GM18508 (cell line): ENCODE measurements around the gene PRMT5.
"Not testable (repeated sequence)": the region's sequence is repeated elsewhere in the genome, so short reads cannot be mapped to it uniquely, and the experiment has no call there.

ENCODE experiments used
- ATAC-seq: cut with Tn5 transposase; IDR thresholded peaks from one replicate; pipeline ENCODE4 v1.9.1; 2021; ENCODE audit warnings: moderate number of reproducible peaks; ENCODE audit not compliant: insufficient read depth, unreplicated experiment

Gene PRMT5

DNA sequence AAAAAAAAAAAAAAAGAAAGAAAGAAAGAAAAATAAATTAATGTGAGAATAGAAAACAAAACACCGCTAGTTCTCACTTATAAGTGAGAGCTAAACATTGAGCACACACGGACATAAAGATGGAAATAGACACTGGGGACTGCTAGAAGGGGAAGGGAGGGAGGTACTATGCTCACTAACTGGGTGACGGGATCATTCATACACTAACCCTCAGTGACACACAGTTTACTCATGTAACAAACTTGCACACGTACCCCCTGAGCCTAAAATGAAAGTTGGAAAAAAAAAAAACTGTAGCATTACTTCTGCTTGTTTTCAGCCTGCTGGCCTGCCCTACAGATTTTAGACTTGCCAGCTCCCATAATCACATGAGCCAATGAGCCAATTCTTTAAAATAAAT, 10.5 kb upstream of the PRMT5 start:
- ATAC-seq = no peak

DNA sequence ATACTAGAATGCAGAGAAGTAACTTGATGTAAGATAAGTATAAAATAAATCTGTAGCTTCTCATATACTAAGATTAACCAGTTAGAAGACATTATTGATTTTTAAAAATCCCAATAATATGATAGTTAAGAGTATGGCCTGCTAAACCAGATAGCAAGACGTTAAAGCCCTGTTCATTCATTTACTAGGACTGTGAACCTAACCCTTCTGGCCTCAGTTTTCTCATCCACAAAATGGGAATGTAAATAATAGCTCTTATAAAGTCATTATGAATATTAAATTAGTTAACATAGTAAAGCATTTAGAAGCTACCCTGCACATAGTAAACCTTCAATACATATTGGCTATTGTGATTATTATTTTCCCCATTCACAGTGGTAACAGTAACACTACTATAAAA, 6.0 kb upstream of the PRMT5 start:
- ATAC-seq = no peak

- no peak for ATAC-seq
Measured at GRCh38 chr14:22932146-22932545, 3.0 kb upstream of the PRMT5 start.

- ATAC-seq = no peak
Measured at GRCh38 chr14:22929961-22930364, 787 bp upstream of the PRMT5 start.

DNA sequence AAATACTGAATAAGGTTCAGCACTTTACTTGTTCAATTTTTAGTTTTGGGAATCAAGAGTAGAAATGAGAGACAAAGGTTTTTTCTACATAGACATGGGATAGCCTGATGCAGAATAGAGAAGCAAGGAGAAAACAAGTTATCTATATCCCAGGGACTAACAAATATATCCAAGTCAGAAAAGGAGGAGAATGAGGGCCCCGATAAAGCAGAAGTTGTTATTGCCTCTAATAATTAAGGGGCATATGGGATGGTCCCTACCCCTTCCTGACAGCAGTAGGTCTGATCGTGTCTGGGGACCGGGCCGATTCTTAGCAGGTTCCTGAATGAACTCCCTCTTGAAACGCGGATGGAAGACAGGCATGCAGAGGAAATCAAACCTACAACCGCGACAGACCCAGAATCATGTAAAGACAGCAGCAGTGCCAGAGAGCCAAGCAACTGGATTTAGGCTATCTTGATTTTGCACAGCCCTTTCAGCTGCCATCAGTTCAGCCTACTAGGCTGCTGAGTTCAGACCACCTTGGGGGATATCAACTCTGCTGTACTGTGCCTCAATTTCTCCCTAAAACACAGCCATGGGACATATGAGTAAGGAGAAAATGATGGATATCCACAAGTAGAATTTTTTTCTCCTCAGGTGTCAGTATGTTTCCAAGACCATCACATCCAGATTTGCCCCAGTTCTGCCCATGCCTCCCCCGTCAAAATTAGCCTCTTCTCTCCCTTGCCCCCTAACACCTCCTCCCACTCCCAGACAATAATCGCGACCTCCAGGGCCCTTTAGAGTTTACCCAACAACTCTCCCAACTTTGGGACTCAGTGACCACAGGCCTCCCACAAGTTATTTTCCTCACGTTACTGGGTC, 706 bp downstream of the PRMT5 start:
- ATAC-seq = no peak

GRCh38 chr14:22926316-22926715, 2.9 kb downstream of the PRMT5 start:
- ATAC-seq = no peak

GRCh38 chr14:22925513-22925912, 3.7 kb downstream of the PRMT5 start:
- ATAC-seq = no peak

- no peak for ATAC-seq
Measured at GRCh38 chr14:22923746-22924145, 5.4 kb downstream of the PRMT5 start.

DNA sequence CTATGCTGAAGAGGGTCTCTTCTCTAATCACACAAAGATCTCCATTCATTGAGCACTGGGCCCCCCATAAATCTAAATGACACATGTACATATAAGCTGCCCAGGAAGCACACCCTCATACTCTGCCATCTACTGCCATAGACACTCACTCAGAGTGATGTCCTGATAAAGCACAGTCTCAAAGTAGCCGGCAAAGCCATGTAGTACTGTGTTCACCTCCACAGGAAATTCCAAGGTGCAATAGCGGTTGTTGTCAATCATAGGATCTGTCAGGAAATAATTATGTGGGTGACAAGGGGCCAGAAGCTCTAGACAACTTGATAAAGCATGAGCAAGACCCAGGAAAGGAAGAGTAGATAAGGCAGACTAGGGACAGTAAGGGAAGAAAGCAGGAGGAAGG, 6.9 kb downstream of the PRMT5 start:
- no peak for ATAC-seq

- no peak for ATAC-seq
Measured at GRCh38 chr14:22920697-22921096, 8.5 kb downstream of the PRMT5 start.

DNA sequence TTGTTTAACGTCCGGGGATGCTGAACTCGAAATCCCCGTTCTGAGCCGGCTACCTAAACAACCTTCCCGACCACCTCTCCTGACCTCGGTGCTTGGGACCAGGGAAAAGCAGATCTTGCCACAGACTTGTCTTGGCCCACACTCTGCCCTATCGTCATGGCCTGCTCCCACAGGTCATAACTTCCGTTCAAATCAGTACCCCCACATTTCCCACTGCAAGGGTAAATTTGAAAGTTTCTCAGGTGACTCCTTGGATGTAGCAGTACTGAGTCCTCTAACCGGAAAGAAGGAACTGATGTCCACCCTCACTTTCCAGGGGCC, 9.6 kb downstream of the PRMT5 start:
- ATAC-seq = no peak

DNA sequence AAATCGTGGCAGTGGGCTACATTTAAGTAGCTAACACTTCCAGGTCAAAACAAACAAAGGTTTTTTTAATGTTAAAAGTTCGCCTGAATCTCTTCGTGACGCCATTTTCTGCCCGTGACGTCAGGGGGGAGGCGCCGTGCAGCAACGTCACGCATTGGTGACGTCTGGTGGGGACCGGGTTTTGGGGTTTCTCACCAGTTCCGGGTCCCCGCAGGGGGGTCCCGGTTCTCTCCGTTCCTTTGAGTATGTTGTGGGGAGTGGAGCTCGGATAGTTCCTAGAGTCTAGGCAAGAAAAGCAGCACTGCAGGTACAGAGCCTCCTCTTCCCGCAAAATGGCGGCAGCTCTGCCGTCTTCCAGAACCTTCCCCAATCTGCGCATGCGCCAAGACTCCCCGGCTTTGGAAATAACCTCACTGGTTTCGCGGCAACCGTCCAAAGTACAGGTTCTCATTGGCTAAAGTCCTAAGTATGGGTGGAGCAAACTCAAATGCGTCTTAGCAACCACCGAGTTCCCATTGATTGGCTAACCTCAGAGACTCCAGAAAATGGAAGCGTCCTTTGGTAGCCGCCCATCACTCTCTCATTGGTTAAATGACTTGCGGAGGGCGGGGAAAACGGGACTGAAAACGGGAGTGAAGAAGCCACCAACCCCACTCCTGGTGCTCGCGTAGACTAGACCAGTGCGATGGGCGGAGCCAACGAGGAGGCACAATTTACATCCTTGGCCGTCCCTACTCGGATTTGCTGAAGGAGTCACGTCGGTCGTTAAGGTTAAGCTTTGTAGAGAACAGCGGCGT, 10.2 kb downstream of the PRMT5 start, which contains the start of gene RBM23:
RBM23 (minus strand) TSS at position 346 of the 797 bp plus-strand sequence.
- peak; percentile 92 for ATAC-seq

- no peak for ATAC-seq
Measured at GRCh38 chr14:22915886-22916521, 13.2 kb downstream of the PRMT5 start.

DNA sequence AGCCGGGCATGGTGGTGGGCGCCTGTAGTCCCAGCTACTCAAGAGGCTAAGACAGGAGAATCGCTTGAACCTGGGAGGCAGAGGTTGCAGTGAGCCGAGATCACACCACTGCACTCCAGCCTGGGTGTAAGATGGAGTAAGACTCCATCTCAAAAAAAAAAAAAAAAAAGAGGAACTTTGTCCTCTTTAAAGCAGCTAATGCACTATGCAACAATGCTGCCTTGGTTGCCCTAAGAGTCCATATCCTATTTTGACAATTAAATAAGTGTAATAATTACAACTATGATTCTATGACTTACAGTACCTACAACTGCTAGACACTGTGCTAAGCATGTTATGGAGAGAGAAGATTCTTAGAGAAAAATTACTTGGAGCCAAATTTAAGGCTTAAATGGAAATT, 14.3 kb downstream of the PRMT5 start:
- ATAC-seq = not testable (repeated sequence)

DNA sequence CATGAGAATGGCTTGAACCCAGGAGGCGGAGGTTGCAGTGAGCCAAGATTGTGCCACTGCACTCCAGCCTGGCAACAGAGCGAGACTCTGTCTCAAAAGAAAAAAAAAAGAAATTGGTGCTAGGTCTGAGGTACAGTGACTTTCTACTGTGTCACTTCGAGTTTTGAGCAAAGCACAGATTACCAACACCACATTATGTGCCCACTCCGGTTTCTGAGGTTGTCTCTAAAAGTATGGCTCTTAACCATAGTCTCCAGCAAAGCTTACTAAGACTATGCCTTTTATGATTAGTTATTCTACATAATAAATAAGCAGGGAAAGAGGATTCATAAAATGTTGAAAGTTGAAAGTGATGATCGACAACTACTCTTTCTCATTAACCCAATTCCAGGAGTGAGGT, 18.3 kb downstream of the PRMT5 start:
- no peak for ATAC-seq

DNA sequence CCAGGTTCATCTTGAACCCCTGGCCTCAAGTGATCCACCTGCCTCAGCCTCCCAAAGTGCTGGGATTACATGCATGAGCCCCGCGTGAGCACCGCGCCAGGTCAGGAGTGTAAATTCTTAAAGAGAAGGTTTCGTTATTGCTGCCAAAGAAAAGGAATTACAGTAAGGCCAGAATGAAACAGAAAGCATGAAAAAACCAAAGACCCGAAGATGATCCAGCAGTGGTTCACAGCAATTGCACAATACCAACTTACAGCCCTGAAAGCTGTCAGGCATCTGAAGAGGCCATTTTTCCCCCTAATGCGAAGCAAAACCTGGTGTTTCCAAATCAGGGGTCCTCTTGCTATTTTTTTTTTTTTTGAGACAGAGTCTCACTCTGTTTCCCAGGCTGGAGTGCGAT, 20.6 kb downstream of the PRMT5 start:
- ATAC-seq = no peak

DNA sequence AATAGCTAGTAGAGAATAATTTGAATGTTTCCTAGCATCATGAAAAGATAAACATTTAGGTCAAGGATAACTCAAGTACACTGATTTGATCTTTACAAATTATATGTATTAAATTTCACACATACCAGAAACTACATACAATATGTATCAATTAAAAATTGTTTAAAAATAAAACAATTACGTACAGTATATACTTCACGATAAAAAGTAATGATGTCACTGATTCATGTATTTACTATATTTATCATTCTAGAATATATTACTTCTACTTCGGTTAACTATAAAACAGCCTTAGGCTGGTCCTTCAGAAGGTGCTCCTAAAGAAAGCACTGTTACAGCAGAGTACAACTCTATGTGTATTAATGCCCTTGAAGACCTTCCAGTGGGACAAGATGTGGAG, 21.7 kb downstream of the PRMT5 start:
- ATAC-seq = no peak

DNA sequence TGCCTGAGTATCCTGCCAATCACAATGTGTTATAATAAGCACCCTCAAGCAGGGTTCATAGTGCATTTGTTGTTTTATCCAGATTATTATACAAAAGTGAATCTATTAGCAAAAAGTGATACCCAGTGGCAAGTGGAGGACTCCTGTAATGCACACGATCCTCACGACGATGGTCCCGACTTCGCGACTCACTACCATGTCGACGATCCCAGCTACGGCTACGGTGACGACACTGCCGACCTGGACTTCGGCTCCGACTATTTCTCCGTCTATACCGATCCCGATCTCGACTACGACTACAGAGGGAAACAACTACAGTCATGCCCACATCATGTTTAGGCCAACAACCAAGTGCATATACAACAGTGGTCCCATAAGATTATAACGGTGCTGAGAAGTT, 23.1 kb downstream of the PRMT5 start:
- no peak for ATAC-seq

GRCh38 chr14:22905627-22906026, 23.5 kb downstream of the PRMT5 start:
- ATAC-seq = no peak

- no peak for ATAC-seq
Measured at GRCh38 chr14:22903742-22904087, 25.5 kb downstream of the PRMT5 start.

- no peak for ATAC-seq
Measured at GRCh38 chr14:22901799-22902198, 27.4 kb downstream of the PRMT5 start.
